Measurements from ENCODE around the gene SLC1A6.
"Not testable (repeated sequence)": the region's sequence is repeated elsewhere in the genome, so short reads cannot be mapped to it uniquely, and the experiment has no call there.

The SLC1A6 gene

DNA sequence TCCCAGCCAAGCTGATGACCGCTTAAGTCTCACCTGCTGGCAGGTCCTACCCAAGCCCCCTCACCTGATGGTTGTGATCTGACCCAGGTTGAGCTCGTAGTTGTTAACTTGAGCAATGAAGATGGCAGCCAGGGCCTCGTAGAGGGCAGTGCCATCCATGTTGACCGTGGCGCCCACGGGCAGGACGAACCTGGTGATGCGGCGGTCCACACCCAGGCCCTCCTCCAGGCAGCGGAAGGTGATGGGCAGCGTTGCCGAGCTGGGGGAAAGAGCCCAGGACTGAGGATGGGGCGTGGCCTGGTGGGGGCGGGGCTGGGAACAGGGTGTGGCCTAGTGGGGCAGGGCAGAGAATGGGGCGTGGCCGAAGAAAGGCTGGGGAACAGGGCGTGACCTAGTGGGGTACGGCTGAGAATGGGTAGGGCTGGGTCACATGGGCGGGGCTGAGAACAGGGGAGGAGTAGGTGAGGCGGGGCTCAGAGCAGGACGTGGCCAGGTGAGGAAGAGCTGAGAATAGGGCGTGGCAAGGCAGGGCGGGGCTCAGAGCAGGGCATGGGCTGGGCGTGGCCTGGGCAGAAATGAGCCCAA, 25.5 kb downstream of the SLC1A6 start:
- DNase-seq: no peak

DNA sequence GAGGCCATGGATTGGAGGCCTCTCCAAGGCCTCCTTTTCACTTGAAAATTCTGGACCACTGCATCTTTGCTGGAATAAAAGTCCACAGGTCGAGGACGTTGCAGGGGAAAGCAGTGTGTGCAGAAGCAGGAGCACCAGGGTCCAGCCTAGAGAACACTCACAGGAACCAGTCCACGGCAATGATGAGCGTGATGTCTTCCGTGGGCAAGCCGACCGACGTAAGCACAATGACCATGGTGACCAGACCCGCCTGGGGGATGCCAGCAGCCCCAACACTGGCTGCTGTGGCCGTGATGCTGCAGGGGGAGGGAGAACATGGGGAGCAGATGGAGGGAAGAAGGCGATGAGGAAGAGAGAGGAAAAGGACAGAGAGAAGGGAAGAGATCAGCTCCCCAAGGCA, 26.9 kb downstream of the SLC1A6 start:
- no peak for DNase-seq

DNA sequence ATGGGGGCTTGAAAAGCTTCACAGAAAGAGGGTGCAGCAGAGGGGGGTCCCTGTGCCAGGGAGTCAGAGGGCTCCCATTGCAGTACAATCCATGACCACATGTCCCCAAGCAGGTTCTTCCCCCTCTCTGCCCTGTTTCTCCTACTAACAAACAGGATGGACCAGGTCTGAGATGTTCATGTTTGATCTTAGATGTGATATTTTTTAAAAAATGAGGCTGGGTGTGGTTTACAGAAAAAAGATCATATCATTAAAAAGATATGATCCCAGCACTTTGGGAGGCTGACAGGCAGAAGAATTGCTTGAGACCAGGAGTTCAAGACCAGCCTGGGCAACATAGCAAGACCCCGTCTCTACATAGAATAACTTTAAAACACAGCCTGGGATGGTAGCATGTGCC, 29.2 kb downstream of the SLC1A6 start:
- no peak for DNase-seq

DNA sequence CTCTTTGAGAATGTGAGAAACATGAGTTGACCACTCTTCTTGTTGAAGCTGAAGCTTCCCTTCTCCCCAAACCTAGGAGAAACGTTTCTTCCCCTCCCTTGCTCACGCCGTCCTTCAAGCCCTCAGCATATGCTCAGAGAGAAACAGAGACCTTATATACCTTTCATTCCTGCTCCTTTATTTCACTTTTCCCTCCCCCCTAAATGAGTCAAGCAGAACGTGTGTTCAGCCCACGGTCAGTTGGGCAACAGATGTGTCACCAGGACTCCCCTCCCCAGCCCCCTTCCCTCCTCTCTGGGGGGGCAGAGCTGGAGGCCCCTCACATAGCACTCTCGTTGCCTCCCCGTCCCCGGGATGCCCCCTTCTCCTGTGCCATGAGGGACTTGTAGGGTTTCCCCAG, 29.8 kb downstream of the SLC1A6 start:
- DNase-seq: no peak

GRCh38 chr19:14949413-14949812, 30.3 kb downstream of the SLC1A6 start:
- DNase-seq: not testable (repeated sequence)

DNA sequence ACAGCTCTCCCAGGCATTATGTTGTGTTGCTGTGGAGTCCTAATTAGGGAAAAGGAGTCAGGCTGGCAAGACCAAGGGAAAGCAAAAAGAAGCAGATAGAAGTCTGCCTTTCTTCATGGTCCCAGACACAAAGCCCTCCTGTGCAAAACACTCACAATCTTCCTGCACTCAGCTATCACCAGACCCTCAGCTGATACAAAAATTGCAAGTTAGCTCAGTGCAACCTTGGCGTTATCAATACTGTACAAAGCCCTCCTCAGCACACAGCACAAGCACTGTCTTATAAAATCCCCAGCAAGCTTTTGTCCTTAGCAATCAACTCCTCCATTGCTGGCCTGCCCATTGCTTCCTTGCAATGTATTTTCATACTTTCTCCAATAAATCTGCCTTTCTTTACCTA, 35.2 kb downstream of the SLC1A6 start:
- DNase-seq: no peak

- no peak for DNase-seq
These were observed 36.1 kb downstream of the SLC1A6 start for GRCh38 chr19:14943601-14944000.

DNA sequence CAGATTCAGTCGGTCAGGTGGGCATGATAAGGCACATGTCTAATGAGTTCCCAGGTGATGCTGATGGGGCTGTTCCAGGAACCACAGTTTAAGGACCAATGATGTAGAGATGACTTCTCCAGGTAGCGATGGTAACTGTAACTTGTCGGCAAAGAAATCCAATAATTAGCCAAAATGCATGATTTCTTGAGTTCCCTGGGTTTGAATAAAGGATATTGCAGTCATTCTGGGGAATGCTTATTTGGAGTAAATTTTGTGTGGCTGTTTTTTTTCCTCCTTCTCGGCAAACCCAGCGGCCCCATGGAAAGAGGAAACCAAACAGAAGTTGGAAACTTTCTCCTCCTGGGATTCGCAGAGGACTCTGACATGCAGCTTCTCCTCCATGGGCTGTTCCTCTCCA, 38.5 kb downstream of the SLC1A6 start, which contains the start of gene OR7C2:
OR7C2 (plus strand) TSS at position 301 of the 400 bp plus-strand sequence; CDS start at position 301, 0 bp downstream.
- DNase-seq: no peak

- no peak for DNase-seq
These were observed 39.4 kb downstream of the SLC1A6 start for GRCh38 chr19:14940266-14940665.

DNA sequence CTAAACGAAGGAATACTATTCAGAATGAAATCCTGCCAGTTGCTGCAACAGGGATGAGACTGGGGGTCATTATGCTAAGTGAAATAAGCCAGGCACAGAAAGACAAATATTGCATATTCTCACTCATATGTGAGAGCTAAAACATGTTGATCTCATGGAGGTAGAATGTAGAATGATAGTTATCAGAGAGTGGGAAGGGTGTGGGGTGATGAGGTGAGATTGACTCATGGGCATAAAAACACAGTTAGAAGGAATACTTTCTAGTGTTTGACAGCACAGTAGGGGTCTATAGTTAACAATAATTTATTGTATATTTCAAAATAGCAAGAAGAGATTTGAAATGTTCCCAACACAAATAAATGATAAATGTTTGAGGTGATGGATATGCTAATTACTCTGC, 46.2 kb downstream of the SLC1A6 start:
- DNase-seq: no peak

DNA sequence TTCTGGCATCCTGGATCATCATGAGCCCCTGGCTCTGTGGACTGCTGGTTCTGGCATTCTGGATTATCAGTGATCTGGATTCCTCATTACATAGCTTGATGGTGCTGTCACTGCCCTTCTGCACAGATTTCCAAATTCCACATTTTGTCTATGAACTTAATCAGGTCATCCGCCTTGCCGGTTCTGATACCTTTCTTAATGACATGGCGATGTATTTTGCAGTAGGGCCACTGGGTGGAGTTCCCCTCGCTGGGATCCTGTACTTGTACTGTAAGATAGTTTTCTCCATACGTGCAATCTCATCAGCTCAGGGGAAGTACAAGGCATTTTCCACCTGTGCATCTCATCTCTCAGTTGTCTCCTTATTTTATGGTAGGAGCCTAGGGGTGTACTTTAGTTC, 62.8 kb downstream of the SLC1A6 start:
- no peak for DNase-seq

- DNase-seq: no peak
These were observed 64.5 kb downstream of the SLC1A6 start for GRCh38 chr19:14915116-14915515.

- DNase-seq: no peak
These were observed 73.0 kb downstream of the SLC1A6 start for GRCh38 chr19:14906711-14907110.

DNA sequence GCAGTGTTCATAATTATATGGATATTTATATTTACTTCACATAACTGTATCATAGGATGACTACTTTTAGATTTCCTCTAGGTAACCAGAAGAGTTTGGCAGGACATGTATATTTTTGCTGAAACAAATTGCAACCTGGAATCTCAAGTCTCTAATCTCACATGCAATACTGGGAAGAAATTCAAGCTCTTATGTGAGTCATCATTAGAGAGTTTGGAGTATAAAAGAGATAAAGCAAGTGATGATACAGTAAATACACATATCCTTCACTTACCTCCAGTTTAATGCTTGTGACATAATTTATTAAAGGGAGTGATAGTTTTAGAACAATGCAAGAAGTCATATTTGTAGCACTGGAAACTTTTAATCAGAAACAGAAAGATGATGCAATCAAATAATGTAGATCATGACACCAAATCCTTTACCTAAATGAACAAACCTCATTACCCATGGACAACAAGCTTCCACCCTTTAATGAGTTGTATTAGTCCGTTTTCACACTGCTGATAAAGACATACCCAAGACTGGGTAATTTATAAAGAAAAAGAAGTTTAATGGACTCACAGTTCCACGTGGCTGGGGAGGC, 77.9 kb downstream of the SLC1A6 start:
- no peak for DNase-seq

Measured in fibroblast of upper back skin (primary cell).